ENCODE results near the gene SLC34A3.

The SLC34A3 gene

GRCh38 chr9:137198051-137198901 lies 32.4 kb upstream of the SLC34A3 start:
- DNase-seq, result no peak

- DNase-seq, result no peak
These were observed 31.8 kb upstream of the SLC34A3 start for GRCh38 chr9:137198902-137199283.

DNA sequence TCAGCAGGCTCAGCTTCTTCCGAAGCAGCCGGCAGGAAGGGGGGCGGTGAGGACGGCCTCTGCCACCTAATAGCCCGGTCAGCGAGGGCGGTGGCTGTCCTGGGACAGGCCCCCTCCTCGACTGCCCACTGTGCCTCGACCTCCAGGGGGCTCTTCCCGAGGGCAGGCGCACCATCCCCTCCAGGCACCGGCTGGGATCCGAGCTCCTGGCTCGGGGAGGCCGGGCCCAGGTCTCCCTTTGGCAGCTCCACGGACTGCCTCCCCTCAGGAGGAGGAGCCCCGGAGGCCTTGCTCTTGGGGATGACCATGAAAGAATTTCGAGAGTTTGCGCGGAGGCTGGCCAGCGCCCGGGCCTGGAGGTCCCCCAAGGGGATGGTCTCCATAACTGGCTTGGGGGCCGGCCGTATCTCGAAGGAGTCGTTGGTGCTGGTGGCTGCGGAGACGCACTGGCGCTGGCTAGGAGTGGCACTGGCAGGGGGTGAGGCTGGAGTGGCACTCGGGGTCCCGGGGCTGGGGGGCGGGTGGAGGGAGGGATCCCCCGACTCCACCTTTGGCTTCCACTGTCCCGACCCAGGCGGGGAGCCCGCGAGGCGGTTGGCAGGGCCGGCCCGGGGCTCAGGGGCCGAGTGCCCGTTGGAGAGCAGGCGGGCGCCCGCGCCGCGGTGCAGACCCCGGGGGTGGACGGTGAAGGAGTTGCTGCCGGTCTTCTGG lies 31.1 kb upstream of the SLC34A3 start:
- DNase-seq, result no peak

- DNase-seq, result peak; percentile 99
These were observed 30.1 kb upstream of the SLC34A3 start, which contains the start of gene TPRN for GRCh38 chr9:137200311-137201204. TPRN (minus strand) TSS chr9:137200741; CDS start chr9:137200711, 30 bp downstream.

GRCh38 chr9:137201205-137201868 lies 29.4 kb upstream of the SLC34A3 start:
- DNase-seq, result no peak

GRCh38 chr9:137202966-137203365 lies 27.7 kb upstream of the SLC34A3 start:
- no peak for DNase-seq

- no peak for DNase-seq
These were observed 26.0 kb upstream of the SLC34A3 start for GRCh38 chr9:137204731-137205125.

GRCh38 chr9:137205126-137206069 lies 25.3 kb upstream of the SLC34A3 start, which contains the start of the genes NDOR1 and TMEM203:
NDOR1 (plus strand) TSS chr9:137205700; CDS start chr9:137205778, 78 bp downstream.
TMEM203 (minus strand) TSS chr9:137205648; CDS start chr9:137205414, 234 bp downstream.
- peak; percentile 95 for DNase-seq

GRCh38 chr9:137206602-137207001 lies 24.1 kb upstream of the SLC34A3 start:
- no peak for DNase-seq

GRCh38 chr9:137211532-137211931 lies 19.2 kb upstream of the SLC34A3 start:
- no peak for DNase-seq

DNA sequence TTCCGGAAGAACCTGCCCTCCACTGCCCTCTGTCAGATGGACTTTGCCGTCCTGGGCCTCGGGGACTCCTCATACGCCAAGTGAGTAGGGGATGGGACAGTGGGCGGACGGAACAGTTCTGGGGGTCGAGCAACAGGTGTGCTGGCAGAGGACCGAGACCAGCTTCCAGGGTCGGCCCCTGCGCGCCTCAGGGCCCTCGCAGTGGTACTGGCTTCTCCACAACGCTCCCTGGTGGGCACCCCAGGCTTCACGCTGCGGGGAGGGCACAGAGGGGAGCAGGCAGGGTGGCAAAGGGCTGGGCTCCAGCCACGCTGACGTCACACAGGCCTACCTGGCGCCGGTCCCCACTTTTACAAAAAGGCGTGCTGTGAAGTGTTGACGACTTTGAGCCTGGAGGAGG lies 18.2 kb upstream of the SLC34A3 start:
- no peak for DNase-seq

DNA sequence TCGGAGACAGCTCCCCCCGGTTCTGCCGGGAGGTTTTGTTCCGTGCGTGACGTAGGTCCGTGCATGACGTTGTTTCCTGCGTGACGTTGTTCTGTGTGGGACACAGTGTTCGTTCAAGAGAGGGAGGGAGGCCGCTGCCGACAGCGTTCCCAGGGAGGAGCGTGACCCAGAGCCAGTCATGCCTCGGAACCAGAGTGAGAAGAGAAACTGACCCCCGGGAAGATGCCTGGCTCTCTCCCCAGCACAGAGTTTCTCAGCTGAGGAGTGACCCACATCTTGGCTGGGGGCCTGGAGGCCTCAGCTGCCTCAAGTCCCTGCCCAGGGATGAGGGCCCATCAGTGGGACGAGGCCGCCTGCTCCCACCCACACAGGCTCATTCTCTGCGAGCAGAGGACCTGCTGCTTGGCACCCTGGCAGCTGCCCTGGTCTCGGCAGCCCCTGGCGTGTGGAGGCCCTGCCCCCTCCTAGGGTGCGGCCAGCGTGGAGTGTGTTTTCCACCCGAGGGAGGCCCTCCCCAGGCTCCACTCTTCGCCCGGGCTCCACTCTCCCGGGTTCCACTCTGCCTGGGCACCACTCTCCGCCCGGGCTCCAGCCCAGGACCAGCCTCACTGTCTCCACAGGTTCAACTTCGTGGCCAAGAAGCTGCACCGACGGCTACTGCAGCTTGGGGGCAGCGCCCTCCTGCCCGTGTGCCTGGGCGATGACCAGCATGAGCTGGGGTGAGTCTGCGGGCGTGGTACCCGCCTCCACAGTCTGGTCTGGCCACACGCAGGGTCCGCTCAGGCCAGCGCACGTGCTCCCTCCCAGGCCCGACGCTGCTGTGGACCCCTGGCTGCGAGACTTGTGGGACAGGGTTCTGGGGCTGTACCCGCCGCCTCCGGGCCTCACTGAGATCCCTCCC lies 17.3 kb upstream of the SLC34A3 start:
- DNase-seq, result no peak

- DNase-seq, result no peak
These were observed 16.1 kb upstream of the SLC34A3 start for GRCh38 chr9:137214620-137215019.

- DNase-seq, result no peak
These were observed 15.3 kb upstream of the SLC34A3 start for GRCh38 chr9:137215196-137215986.

DNA sequence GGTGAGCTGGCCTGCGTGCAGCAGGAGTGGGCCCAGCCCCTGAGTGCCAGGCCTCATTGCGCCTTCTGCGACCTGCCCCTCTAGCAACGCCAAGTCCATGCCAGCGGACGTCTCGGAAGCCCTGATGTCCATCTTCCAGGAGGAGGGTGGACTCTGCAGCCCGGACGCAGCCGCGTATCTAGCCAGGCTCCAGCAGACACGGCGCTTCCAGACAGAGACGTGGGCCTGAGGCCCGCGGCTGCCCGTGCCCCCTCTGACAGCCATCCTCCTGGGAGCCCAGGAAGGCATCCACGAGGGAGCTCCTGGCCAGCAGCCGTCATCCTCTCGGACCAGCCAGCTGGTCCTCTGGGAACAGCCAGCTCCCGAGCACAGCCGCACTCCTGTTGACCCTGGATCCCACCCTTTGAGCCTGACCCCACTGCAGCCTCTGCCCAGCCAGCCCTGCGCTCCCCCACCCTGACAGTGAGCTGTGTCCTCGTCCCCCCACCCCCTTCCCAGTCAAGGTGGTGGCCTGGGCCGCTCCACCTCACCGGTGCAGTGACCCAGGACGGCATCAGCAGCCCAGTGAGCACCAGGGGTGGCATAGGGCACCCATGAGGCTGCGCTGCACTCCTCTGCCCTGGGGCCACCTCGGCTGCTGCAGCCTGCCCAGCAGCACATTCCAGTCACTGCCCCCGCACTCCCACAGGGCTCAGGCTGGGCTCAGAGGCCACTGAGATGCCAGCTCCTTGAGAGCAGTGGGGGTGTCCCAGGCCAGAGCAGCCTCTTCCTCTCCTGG lies 14.3 kb upstream of the SLC34A3 start:
- no peak for DNase-seq

GRCh38 chr9:137217276-137218211 lies 13.2 kb upstream of the SLC34A3 start:
- DNase-seq, result no peak

GRCh38 chr9:137218212-137218753 lies 12.4 kb upstream of the SLC34A3 start:
- DNase-seq, result no peak

All from activated naive CD4-positive, alpha-beta T cell treated with anti-CD3 and anti-CD28 coated beads, Interleukin-2, amount 50 U/mL, for 16 hours (primary cell).